SK-N-SH (cell line): ENCODE measurements around the gene KRTAP3-1. TPM values are rescaled to one million over a fixed set of nuclear protein-coding genes. Genes with fewer than 3 reads are reported as not detected.
"Not testable (repeated sequence)": the region's sequence is repeated elsewhere in the genome, so short reads cannot be mapped to it uniquely, and the experiment has no call there.

Experiments used
- CTCF ChIA-PET: fragments of 300-600, 350-600 bp; formaldehyde crosslinking; extraction: SDS; loops from one replicate; lab custom pipeline; 2021; lab: Yijun Ruan, JAX
- POLR2A ChIA-PET: fragments of 350-600 bp; sonication (Branson Sonifier 250); formaldehyde crosslinking; extraction: SDS; loops from one replicate; lab custom pipeline; 2020; ENCODE audit warnings: antibody characterized with exemption, inconsistent platforms; lab: Yijun Ruan, JAX
- DNase-seq: peaks from one replicate; pipeline ENCODE4 v3.0.0; 2012
- H2AFZ ChIP-seq: fragments of 200-600 bp; sonication (generic); 2 replicates; pipeline ENCODE4 v1.8.1; 2016; ENCODE audit warnings: antibody characterized with exemption, mild to moderate bottlenecking, low read depth
- H3F3A ChIP-seq: fragments of 200-600 bp; sonication (generic); replicated peaks from 2 replicates; pipeline ENCODE3; 2016; ENCODE audit warnings: antibody characterized with exemption, mild to moderate bottlenecking; ENCODE audit not compliant: insufficient read depth
- H3K27ac ChIP-seq, 2 experiments: fragments of 200-500 bp in 1 of 2; fragments of 200-600 bp in 1 of 2; sonication (Bioruptor generic) in 1 of 2; sonication (generic), shearing (Covaris generic) in 1 of 2; 2 replicates each; pipeline versions ENCODE4 v1.5.1 to v1.6.1; 2014 to 2016; ENCODE audit warnings: low read depth in 2 of 2, inconsistent platforms in 1 of 2, low read length in 1 of 2, mild to moderate bottlenecking in 1 of 2, mixed read lengths in 1 of 2
- H3K27me3 ChIP-seq: fragments of 200-600 bp; sonication (generic), shearing (Covaris generic); 2 replicates; pipeline ENCODE4 v1.6.1; 2016; ENCODE audit warnings: mixed run types; ENCODE audit not compliant: insufficient read depth
- H3K36me3 ChIP-seq, 2 experiments: fragments of 200-500 bp in 1 of 2; fragments of 200-600 bp in 1 of 2; sonication (Bioruptor generic) in 1 of 2; sonication (generic) in 1 of 2; replicated peaks in 1 of 2; 2 replicates each; pipeline versions ENCODE3 to v1.5.1; 2014 to 2016; ENCODE audit warnings: low read length in 1 of 2, mild to moderate bottlenecking in 1 of 2; ENCODE audit not compliant: insufficient read depth in 2 of 2, control insufficient read depth in 1 of 2
- H3K4me1 ChIP-seq, 2 experiments: fragments of 200-500 bp in 1 of 2; fragments of 200-600 bp in 1 of 2; sonication (Bioruptor generic) in 1 of 2; sonication (generic), shearing (Covaris generic) in 1 of 2; 2 replicates each; pipeline versions ENCODE4 v1.5.1 to v1.6.1; 2014 to 2016; ENCODE audit warnings: low read depth in 1 of 2, low read length in 1 of 2, mixed run types in 1 of 2; ENCODE audit not compliant: insufficient read depth in 2 of 2, control insufficient read depth in 1 of 2
- H3K4me2 ChIP-seq: fragments of 200-600 bp; sonication (generic), shearing (Covaris generic); 2 replicates; pipeline ENCODE4 v1.6.1; 2017; ENCODE audit warnings: mixed run types
- H3K4me3 ChIP-seq, 2 experiments: fragments of 200-500 bp in 1 of 2; fragments of 200-600 bp in 1 of 2; sonication (Bioruptor generic) in 1 of 2; sonication (generic), shearing (Covaris generic) in 1 of 2; 2 replicates each; pipeline versions ENCODE4 v1.5.1 to v1.8.1; 2014 to 2016; ENCODE audit warnings: low read depth in 2 of 2, inconsistent platforms in 1 of 2, low read length in 1 of 2, mild to moderate bottlenecking in 1 of 2, mixed read lengths in 1 of 2, moderate library complexity in 1 of 2
- H3K79me2 ChIP-seq: fragments of 200-600 bp; sonication (generic); 2 replicates; pipeline ENCODE4 v1.8.1; 2017; ENCODE audit warnings: mild to moderate bottlenecking; ENCODE audit not compliant: insufficient read depth
- H3K9ac ChIP-seq: fragments of 200-600 bp; sonication (generic); 2 replicates; pipeline ENCODE4 v1.6.1; 2017; ENCODE audit warnings: mixed run types
- H3K9me2 ChIP-seq: fragments of 200-600 bp; sonication (generic); 2 replicates; pipeline ENCODE4 v1.6.1; 2017; ENCODE audit warnings: mixed run types
- H3K9me3 ChIP-seq: fragments of 200-600 bp; sonication (generic); 2 replicates; pipeline ENCODE4 v1.6.1; 2017; ENCODE audit warnings: mixed run types, mild to moderate bottlenecking, moderate library complexity
- H4K20me1 ChIP-seq: fragments of 200-600 bp; sonication (generic); 2 replicates; pipeline ENCODE4 v1.6.1; 2017; ENCODE audit warnings: mild to moderate bottlenecking, mixed run types; ENCODE audit not compliant: insufficient read depth
- CHD2 ChIP-seq: fragments of 150-350 bp; IDR thresholded peaks from 2 replicates; pipeline ENCODE4 v1.6.1; 2018; ENCODE audit warnings: low read length; ENCODE audit not compliant: partially characterized antibody
- EZH2phosphoT487 ChIP-seq: fragments of 200-600 bp; sonication (generic); IDR thresholded peaks from 2 replicates; pipeline ENCODE4 v1.6.1; 2017; ENCODE audit warnings: low read depth, mixed run types, mild to moderate bottlenecking, antibody characterized with exemption, moderate library complexity, borderline replicate concordance
- FOSL2 ChIP-seq: IDR thresholded peaks from 2 replicates; pipeline ENCODE4 v1.4.0; 2012; ENCODE audit warnings: low read depth, mild to moderate bottlenecking, moderate library complexity, borderline replicate concordance
- FOXJ3 ChIP-seq: sonication (generic); formaldehyde crosslinking; IDR thresholded peaks from 2 replicates; pipeline ENCODE4 v1.5.1; 2020; ENCODE audit warnings: mild to moderate bottlenecking, missing genetic modification reagents
- FOXM1 ChIP-seq: IDR thresholded peaks from 2 replicates; pipeline ENCODE4 v1.4.0; 2012; ENCODE audit warnings: low read depth, mild to moderate bottlenecking
- GABPA ChIP-seq: IDR thresholded peaks from 2 replicates; pipeline ENCODE4 v1.4.0; 2012; ENCODE audit warnings: low read depth, mild to moderate bottlenecking
- GATA2 ChIP-seq: sonication (generic); formaldehyde crosslinking; IDR thresholded peaks from 2 replicates; pipeline ENCODE4 v1.5.0; 2020; ENCODE audit warnings: mild to moderate bottlenecking, missing genetic modification reagents
- JUND ChIP-seq: IDR thresholded peaks from 2 replicates; pipeline ENCODE4 v1.4.0; 2012
- NFIC ChIP-seq: IDR thresholded peaks from 2 replicates; pipeline ENCODE4 v1.4.0; 2012; ENCODE audit warnings: borderline replicate concordance
- RFX5 ChIP-seq: IDR thresholded peaks from 2 replicates; pipeline ENCODE4 v1.6.1; 2012; ENCODE audit warnings: mild to moderate bottlenecking, improper control_type of control experiment, low read length
- RXRA ChIP-seq: IDR thresholded peaks from 2 replicates; pipeline ENCODE4 v1.4.0; 2012; ENCODE audit warnings: low read depth, mild to moderate bottlenecking, borderline replicate concordance
- SIN3A ChIP-seq: IDR thresholded peaks from 2 replicates; pipeline ENCODE4 v1.6.1; 2012; ENCODE audit warnings: low read depth, mild to moderate bottlenecking, low read length, moderate library complexity, borderline replicate concordance
- TCF12 ChIP-seq: IDR thresholded peaks from 2 replicates; pipeline ENCODE4 v1.4.0; 2012
- TEAD4 ChIP-seq: IDR thresholded peaks from 2 replicates; pipeline ENCODE4 v1.4.0; 2012; ENCODE audit warnings: mild to moderate bottlenecking, borderline replicate concordance; ENCODE audit not compliant: insufficient read depth
- whole genome bisulfite sequencing: methylation state at CpG from one replicate; pipeline ENCODE4 v1.1.6; 2017; ENCODE audit warnings: low lambda C conversion rate; 5-methylcytosine and 5-hydroxymethylcytosine counted together
- polyA plus RNA-seq, 3 experiments: library from polyadenylated mRNA; depleted of rRNA; stranded (reverse); fragments of >200 nt; gene quantifications; 2 replicates each; pipeline ENCODE4 v1.2.3, GENCODE V29; 2012
- TF ChIP-seq, protein P1 (sequence below): IDR thresholded peaks from 2 replicates; pipeline ENCODE4; 2012
- TF ChIP-seq, protein P2 (sequence below): IDR thresholded peaks from 2 replicates; pipeline ENCODE4 v1.4.0; 2012; ENCODE audit warnings: low read depth
- TF ChIP-seq, protein P3 (sequence below): IDR thresholded peaks from 2 replicates; pipeline ENCODE4 v1.4.0; 2012; ENCODE audit warnings: low read depth, borderline replicate concordance
- TF ChIP-seq, protein P4 (sequence below): IDR thresholded peaks from 2 replicates; pipeline ENCODE4 v1.4.0; 2012; ENCODE audit warnings: low read depth, borderline replicate concordance
- TF ChIP-seq, protein P5 (sequence below): fragments of 150-350 bp; IDR thresholded peaks from 2 replicates; pipeline ENCODE4 v1.6.1; 2016; ENCODE audit warnings: mild to moderate bottlenecking, low read depth, low read length
- TF ChIP-seq, protein P6 (sequence below): fragments of 200-600 bp; sonication (generic); IDR thresholded peaks from 2 replicates; pipeline ENCODE4 v1.6.1; 2017; ENCODE audit warnings: antibody characterized with exemption, mild to moderate bottlenecking, moderate library complexity

Gene KRTAP3-1
- polyA plus RNA-seq, 1 of the 3 experiments (the other 2 are of a cell fraction), result not detected

DNA sequence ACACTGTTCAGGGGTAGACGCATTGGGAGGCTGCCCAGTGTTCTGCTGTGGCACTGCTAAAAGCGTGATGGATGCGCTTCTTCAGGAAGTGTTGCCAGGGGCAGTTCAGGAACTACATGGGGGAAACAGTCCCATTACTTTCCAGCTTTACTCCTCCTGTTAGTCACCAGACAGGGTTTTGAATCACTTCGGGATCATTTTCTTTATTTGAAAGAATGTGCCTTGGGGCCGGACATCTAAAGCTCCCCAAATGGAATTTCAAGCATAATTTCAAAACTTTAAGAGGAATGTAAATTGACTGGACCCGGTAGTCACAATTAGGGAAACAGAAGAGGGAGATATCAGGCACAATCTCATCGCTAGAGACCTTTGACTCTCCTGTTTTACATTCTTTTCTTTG, 39.5 kb upstream of the KRTAP3-1 start:
- TF ChIP-seq GATA2 (CRISPR knock-in tag) (no peak), GABPA (no peak), EZH2phosphoT487 (no peak), FOXJ3 (CRISPR knock-in tag) (no peak), TEAD4 (no peak), FOSL2 (no peak), RXRA (no peak), FOXM1 (no peak), TCF12 (no peak), RFX5 (no peak), CHD2 (no peak), JUND (no peak), SIN3A (no peak), NFIC (no peak)
- TF ChIP-seq, protein P1, sequence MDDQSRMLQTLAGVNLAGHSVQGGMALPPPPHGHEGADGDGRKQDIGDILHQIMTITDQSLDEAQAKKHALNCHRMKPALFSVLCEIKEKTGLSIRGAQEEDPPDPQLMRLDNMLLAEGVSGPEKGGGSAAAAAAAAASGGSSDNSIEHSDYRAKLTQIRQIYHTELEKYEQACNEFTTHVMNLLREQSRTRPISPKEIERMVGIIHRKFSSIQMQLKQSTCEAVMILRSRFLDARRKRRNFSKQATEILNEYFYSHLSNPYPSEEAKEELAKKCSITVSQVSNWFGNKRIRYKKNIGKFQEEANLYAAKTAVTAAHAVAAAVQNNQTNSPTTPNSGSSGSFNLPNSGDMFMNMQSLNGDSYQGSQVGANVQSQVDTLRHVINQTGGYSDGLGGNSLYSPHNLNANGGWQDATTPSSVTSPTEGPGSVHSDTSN, result no peak
- TF ChIP-seq, protein P2, sequence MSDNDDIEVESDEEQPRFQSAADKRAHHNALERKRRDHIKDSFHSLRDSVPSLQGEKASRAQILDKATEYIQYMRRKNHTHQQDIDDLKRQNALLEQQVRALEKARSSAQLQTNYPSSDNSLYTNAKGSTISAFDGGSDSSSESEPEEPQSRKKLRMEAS, result no peak
- TF ChIP-seq, protein P3, sequence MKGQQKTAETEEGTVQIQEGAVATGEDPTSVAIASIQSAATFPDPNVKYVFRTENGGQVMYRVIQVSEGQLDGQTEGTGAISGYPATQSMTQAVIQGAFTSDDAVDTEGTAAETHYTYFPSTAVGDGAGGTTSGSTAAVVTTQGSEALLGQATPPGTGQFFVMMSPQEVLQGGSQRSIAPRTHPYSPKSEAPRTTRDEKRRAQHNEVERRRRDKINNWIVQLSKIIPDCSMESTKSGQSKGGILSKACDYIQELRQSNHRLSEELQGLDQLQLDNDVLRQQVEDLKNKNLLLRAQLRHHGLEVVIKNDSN, result no peak
- TF ChIP-seq, protein P4, sequence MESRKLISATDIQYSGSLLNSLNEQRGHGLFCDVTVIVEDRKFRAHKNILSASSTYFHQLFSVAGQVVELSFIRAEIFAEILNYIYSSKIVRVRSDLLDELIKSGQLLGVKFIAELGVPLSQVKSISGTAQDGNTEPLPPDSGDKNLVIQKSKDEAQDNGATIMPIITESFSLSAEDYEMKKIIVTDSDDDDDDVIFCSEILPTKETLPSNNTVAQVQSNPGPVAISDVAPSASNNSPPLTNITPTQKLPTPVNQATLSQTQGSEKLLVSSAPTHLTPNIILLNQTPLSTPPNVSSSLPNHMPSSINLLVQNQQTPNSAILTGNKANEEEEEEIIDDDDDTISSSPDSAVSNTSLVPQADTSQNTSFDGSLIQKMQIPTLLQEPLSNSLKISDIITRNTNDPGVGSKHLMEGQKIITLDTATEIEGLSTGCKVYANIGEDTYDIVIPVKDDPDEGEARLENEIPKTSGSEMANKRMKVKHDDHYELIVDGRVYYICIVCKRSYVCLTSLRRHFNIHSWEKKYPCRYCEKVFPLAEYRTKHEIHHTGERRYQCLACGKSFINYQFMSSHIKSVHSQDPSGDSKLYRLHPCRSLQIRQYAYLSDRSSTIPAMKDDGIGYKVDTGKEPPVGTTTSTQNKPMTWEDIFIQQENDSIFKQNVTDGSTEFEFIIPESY, result no peak
- TF ChIP-seq, protein P5, sequence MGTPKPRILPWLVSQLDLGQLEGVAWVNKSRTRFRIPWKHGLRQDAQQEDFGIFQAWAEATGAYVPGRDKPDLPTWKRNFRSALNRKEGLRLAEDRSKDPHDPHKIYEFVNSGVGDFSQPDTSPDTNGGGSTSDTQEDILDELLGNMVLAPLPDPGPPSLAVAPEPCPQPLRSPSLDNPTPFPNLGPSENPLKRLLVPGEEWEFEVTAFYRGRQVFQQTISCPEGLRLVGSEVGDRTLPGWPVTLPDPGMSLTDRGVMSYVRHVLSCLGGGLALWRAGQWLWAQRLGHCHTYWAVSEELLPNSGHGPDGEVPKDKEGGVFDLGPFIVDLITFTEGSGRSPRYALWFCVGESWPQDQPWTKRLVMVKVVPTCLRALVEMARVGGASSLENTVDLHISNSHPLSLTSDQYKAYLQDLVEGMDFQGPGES, result no peak
- TF ChIP-seq, protein P6, sequence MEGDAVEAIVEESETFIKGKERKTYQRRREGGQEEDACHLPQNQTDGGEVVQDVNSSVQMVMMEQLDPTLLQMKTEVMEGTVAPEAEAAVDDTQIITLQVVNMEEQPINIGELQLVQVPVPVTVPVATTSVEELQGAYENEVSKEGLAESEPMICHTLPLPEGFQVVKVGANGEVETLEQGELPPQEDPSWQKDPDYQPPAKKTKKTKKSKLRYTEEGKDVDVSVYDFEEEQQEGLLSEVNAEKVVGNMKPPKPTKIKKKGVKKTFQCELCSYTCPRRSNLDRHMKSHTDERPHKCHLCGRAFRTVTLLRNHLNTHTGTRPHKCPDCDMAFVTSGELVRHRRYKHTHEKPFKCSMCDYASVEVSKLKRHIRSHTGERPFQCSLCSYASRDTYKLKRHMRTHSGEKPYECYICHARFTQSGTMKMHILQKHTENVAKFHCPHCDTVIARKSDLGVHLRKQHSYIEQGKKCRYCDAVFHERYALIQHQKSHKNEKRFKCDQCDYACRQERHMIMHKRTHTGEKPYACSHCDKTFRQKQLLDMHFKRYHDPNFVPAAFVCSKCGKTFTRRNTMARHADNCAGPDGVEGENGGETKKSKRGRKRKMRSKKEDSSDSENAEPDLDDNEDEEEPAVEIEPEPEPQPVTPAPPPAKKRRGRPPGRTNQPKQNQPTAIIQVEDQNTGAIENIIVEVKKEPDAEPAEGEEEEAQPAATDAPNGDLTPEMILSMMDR, result no peak
- H2AFZ ChIP-seq, result peak overlapping the region; percentile 44; the same call in 1 of the 2 replicates
- no peaks in the 10 kb centered on the region for H3K9me3 ChIP-seq
- peak overlapping the region in 1 of 2 experiments; percentile 44; a peak in 2 of 4 replicates for H3K27ac ChIP-seq
- no peaks in the 10 kb centered on the region for H3K79me2 ChIP-seq
- H3K4me1 ChIP-seq, result no peaks in the 10 kb centered on the region
- H3F3A ChIP-seq, result peaks cover 10% of the 10 kb centered on the region
- H3K27me3 ChIP-seq, result no peaks in the 10 kb centered on the region
- H3K9me2 ChIP-seq, result no peaks in the 10 kb centered on the region
- no peaks in the 10 kb centered on the region for H4K20me1 ChIP-seq
- ChIA-PET POLR2A (no interaction called here), CTCF (interaction anchor here (0.6 to 1.4 kb wide), 2 partner anchors 32 to 614 kb away, joined by 3 read pairs; no protein-coding TSS in a partner anchor)
- WGBS, result 3% methylated on average over 7 of the region's 7 CpGs
- no peak overlapping the region for H3K4me3 ChIP-seq
- no peak overlapping the region for H3K9ac ChIP-seq
- DNase-seq, result no peak
- peak overlapping the region; percentile 14 for H3K4me2 ChIP-seq
- peaks cover 0 to 3% of the 10 kb centered on the region in 2 experiments for H3K36me3 ChIP-seq

DNA sequence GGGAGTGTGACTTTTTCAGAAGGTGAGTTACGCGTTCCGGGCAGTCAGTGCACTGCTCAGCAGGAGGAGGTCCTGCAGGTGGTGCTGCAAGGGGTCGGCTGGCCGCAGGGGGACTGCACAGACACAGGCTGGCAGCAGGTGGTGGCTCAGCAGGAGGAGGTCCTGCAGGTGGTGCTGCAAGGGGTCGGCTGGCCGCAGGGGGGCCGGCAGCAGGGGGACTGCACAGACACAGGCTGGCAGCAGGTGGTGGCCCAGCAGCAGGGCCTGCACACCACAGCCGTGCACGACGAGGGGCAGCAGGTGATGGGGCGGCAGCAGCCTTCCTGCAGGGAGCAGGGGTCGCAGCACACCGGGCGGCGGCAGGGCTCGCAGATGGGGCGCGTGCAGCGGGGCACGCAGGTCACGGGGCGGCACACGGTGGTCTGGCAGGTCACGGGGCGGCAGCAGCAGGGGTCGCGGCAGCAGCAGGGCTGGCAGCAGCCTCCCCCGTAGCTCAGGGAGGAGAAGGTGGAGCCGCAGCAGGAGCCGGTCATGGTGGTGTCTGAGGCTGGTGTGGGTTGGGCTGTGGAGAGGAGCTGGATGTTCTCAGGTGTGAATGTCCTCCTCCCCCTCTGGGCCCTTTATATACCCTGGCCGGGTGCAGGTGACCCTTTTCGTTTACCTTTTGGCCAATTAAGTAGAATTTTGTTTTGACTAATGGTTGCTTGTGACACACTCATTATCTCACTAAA, 38.0 kb upstream of the KRTAP3-1 start, which contains the start of gene KRTAP2-1:
Gene KRTAP2-1 (minus strand): TSS at position 582 of the 731 bp plus-strand sequence. CDS start 49 bp downstream, at position 533.
- H3K9ac ChIP-seq, H3K36me3 ChIP-seq, CTCF ChIA-PET, H3K4me3 ChIP-seq, DNase-seq, H3F3A ChIP-seq, H3K9me2 ChIP-seq, H3K79me2 ChIP-seq, H3K4me1 ChIP-seq, H3K27ac ChIP-seq, H3K9me3 ChIP-seq, H3K27me3 ChIP-seq, H4K20me1 ChIP-seq: not testable (repeated sequence)
- Histone ChIP-seq H2AFZ (peak within 1 kb of the TSS; percentile 44; the same call in 1 of the 2 replicates), H3K4me2 (peak within 1 kb of the TSS; percentile 14; the same call in 1 of the 2 replicates)
- POLR2A ChIA-PET, result interaction anchor here (0.6 kb wide), 1 partner anchor 7 kb away, joined by 3 read pairs; no protein-coding TSS in a partner anchor
- 28% methylated on average over 7 of the region's 33 CpGs for WGBS
